ENCODE measurements around the gene FRMPD2. TPM values are rescaled to one million over a fixed set of nuclear protein-coding genes. Genes with fewer than 3 reads are reported as not detected.

FRMPD2 gene
- polyA plus RNA-seq, 1 donor from 2014 or later = 0.14 TPM

- H4K20me1 ChIP-seq (ENCODE audit: insufficient read depth) = no peaks in the 10 kb centered on the region
- no peak overlapping the region for H3K27ac ChIP-seq (ENCODE audit: low read length)
- TF ChIP-seq TAF1 (IDR thresholded peaks at IDR 0.05; ENCODE audit: low read depth) (no peak), EZH2 (IDR thresholded peaks at IDR 0.05; ENCODE audit: borderline replicate concordance, insufficient read depth, low read length, poor library complexity, severe bottlenecking) (no peak), SMC3 (conservative IDR thresholded peaks at IDR 0.05; ENCODE audit: poor library complexity) (no peak), EP300 (conservative IDR thresholded peaks at IDR 0.05; ENCODE audit: poor library complexity, severe bottlenecking) (no peak), MXI1 (conservative IDR thresholded peaks at IDR 0.05; ENCODE audit: poor library complexity, severe bottlenecking) (no peak), CTCF (IDR thresholded peaks at IDR 0.05; ENCODE audit: poor library complexity, severe bottlenecking) (no peak), REST (IDR thresholded peaks at IDR 0.05; ENCODE audit: borderline replicate concordance) (no peak), POLR2AphosphoS5 (IDR thresholded peaks at IDR 0.05) (no peak), RAD21 (conservative IDR thresholded peaks at IDR 0.05) (no peak)
- no peaks in the 10 kb centered on the region for H3F3A ChIP-seq (ENCODE audit: insufficient read depth, low read length, poor library complexity, severe bottlenecking)
- H3K4me3 ChIP-seq (ENCODE audit: low read length) = no peak overlapping the region
- no peaks in the 10 kb centered on the region for H3K79me2 ChIP-seq (replicated peaks; ENCODE audit: insufficient read depth, low read length)
- no peaks in the 10 kb centered on the region for H3K9me2 ChIP-seq (ENCODE audit: insufficient read depth, low read length)
- no peaks in the 10 kb centered on the region for H3K27me3 ChIP-seq (ENCODE audit: insufficient read depth, low read depth, low read length)
- no peak overlapping the region for H3K4me2 ChIP-seq (ENCODE audit: low read length)
- no peaks in the 10 kb centered on the region for H3K36me3 ChIP-seq (ENCODE audit: insufficient read depth, low read length)
- H2AFZ ChIP-seq (ENCODE audit: low read depth, low read length) = no peak overlapping the region
- no peak overlapping the region for H3K9ac ChIP-seq (ENCODE audit: low read length)
- H3K9me3 ChIP-seq (ENCODE audit: low read length) = no peaks in the 10 kb centered on the region
These were observed 19.6 kb downstream of the FRMPD2 start for GRCh38 chr10:48254750-48255512.

GRCh38 chr10:48253970-48254657, 20.4 kb downstream of the FRMPD2 start:
- H3K27me3 ChIP-seq (ENCODE audit: insufficient read depth, low read depth, low read length) = no peaks in the 10 kb centered on the region
- no peaks in the 10 kb centered on the region for H3F3A ChIP-seq (ENCODE audit: insufficient read depth, low read length, poor library complexity, severe bottlenecking)
- no peaks in the 10 kb centered on the region for H3K9me2 ChIP-seq (ENCODE audit: insufficient read depth, low read length)
- no peaks in the 10 kb centered on the region for H4K20me1 ChIP-seq (ENCODE audit: insufficient read depth)
- no peak overlapping the region for H3K9ac ChIP-seq (ENCODE audit: low read length)
- no peak overlapping the region for H3K27ac ChIP-seq (ENCODE audit: low read length)
- no peaks in the 10 kb centered on the region for H3K9me3 ChIP-seq (ENCODE audit: low read length)
- H3K36me3 ChIP-seq (ENCODE audit: insufficient read depth, low read length) = no peaks in the 10 kb centered on the region
- no peak overlapping the region for H3K4me2 ChIP-seq (ENCODE audit: low read length)
- no peak overlapping the region for H3K4me3 ChIP-seq (ENCODE audit: low read length)
- no peaks in the 10 kb centered on the region for H3K79me2 ChIP-seq (replicated peaks; ENCODE audit: insufficient read depth, low read length)
- H2AFZ ChIP-seq (ENCODE audit: low read depth, low read length) = no peak overlapping the region
- no peak for TF ChIP-seq POLR2AphosphoS5 (IDR thresholded peaks at IDR 0.05)
- TF ChIP-seq RAD21 (conservative IDR thresholded peaks at IDR 0.05) = no peak
- no peak for TF ChIP-seq CTCF (IDR thresholded peaks at IDR 0.05; ENCODE audit: poor library complexity, severe bottlenecking)
- no peak for TF ChIP-seq REST (IDR thresholded peaks at IDR 0.05; ENCODE audit: borderline replicate concordance)
- no peak for TF ChIP-seq TAF1 (IDR thresholded peaks at IDR 0.05; ENCODE audit: low read depth)
- TF ChIP-seq EP300 (conservative IDR thresholded peaks at IDR 0.05; ENCODE audit: poor library complexity, severe bottlenecking) = no peak
- no peak for TF ChIP-seq EZH2 (IDR thresholded peaks at IDR 0.05; ENCODE audit: borderline replicate concordance, insufficient read depth, low read length, poor library complexity, severe bottlenecking)
- no peak for TF ChIP-seq SMC3 (conservative IDR thresholded peaks at IDR 0.05; ENCODE audit: poor library complexity)
- no peak for TF ChIP-seq MXI1 (conservative IDR thresholded peaks at IDR 0.05; ENCODE audit: poor library complexity, severe bottlenecking)
